CD4-positive, alpha-beta memory T cell (primary cell): Measurements from ENCODE around the gene TRIM65. TPM values are rescaled to one million over a fixed set of nuclear protein-coding genes. Genes with fewer than 3 reads are reported as not detected.

Experiments used
- CTCF ChIA-PET: fragments of 350-600 bp; sonication (Branson Sonifier 250); formaldehyde crosslinking; loops from one replicate; lab custom pipeline; 2021; ENCODE audit warnings: inconsistent platforms; ENCODE audit not compliant: partially characterized antibody; lab: Charles Lee
- POLR2A ChIA-PET: fragments of 350-600 bp; sonication (Branson Sonifier 250); formaldehyde crosslinking; loops from one replicate; lab custom pipeline; 2021; ENCODE audit not compliant: partially characterized antibody; lab: Charles Lee
- DNase-seq, 5 donors: peaks; one replicate each; pipeline versions ENCODE4 v3.0.0 to v3.0.0-alpha.2; 2020 to 2022; ENCODE audit warnings: mixed read lengths in 1 of 5
- H3K27ac ChIP-seq: one replicate; pipeline ENCODE4 v1.7.0; 2013; ENCODE audit warnings: low read depth, low read length
- H3K27me3 ChIP-seq: 2 replicates; pipeline ENCODE4 v1.7.0; 2013; ENCODE audit warnings: mild to moderate bottlenecking, low read length, moderate library complexity; ENCODE audit not compliant: insufficient read depth
- H3K36me3 ChIP-seq: 2 replicates; pipeline ENCODE4 v1.7.0; 2013; ENCODE audit warnings: mild to moderate bottlenecking, low read length, moderate library complexity; ENCODE audit not compliant: insufficient read depth
- H3K4me1 ChIP-seq: 2 replicates; pipeline ENCODE4 v1.7.0; 2013; ENCODE audit warnings: mild to moderate bottlenecking, low read length, moderate library complexity; ENCODE audit not compliant: insufficient read depth
- H3K4me3 ChIP-seq, 2 donors: one replicate each; pipeline ENCODE4 v1.7.0; 2013; ENCODE audit warnings: low read length in 2 of 2, mild to moderate bottlenecking in 1 of 2
- H3K9me3 ChIP-seq, 2 donors: one replicate each; pipeline ENCODE4 v1.7.0; 2013; ENCODE audit warnings: low read length in 2 of 2, control low read depth in 1 of 2; ENCODE audit not compliant: control insufficient read depth in 1 of 2
- H3K27ac Mint-ChIP-seq, 7 donors: one replicate each; pipeline ENCODE4 v1.8.0; 2020 to 2021; ENCODE audit warnings: mixed read lengths in 7 of 7, mild to moderate bottlenecking in 6 of 7, inconsistent platforms in 3 of 7, moderate library complexity in 3 of 7
- H3K27me3 Mint-ChIP-seq, 2 donors: one replicate each; pipeline ENCODE4 v1.8.0; 2020 to 2021; ENCODE audit warnings: mixed read lengths in 2 of 2
- H3K36me3 Mint-ChIP-seq, 2 donors: one replicate each; pipeline ENCODE4 v1.8.0; 2020 to 2021; ENCODE audit warnings: mixed read lengths in 2 of 2, inconsistent platforms in 1 of 2, mild to moderate bottlenecking in 1 of 2
- H3K4me1 Mint-ChIP-seq, 4 donors: one replicate each; pipeline ENCODE4 v1.8.0; 2020 to 2021; ENCODE audit warnings: mixed read lengths in 4 of 4, mild to moderate bottlenecking in 1 of 4
- H3K4me3 Mint-ChIP-seq, 8 donors: one replicate each; pipeline ENCODE4 v1.8.0; 2020 to 2021; ENCODE audit warnings: mixed read lengths in 8 of 8, mild to moderate bottlenecking in 7 of 8, moderate library complexity in 6 of 8, inconsistent platforms in 3 of 8
- H3K9me3 Mint-ChIP-seq, 8 donors: one replicate each; pipeline ENCODE4 v1.8.0; 2020 to 2021; ENCODE audit warnings: mixed read lengths in 8 of 8, mild to moderate bottlenecking in 5 of 8, inconsistent platforms in 3 of 8, moderate library complexity in 1 of 8
- intact Hi-C: fragments of 100-400 bp; cut with micrococcal nuclease; formaldehyde crosslinking; loops from one replicate; pipeline ENCODE4 v1.15.1; 2023
- polyA plus RNA-seq, 2 donors: library from polyadenylated mRNA; unstranded; fragments of 300-500 nt; fragmentation: Illumina TruSeq; gene quantifications; one replicate each; pipeline ENCODE4 v1.2.3, GENCODE V29; 2021
- total RNA-seq, 2 experiments: library from RNA; stranded (reverse); gene quantifications; one replicate each; pipeline ENCODE4 v1.2.3, GENCODE V29; 2021

The TRIM65 gene
- total and polyA plus RNA-seq, 4 experiments from 2014 or later, result 17.7 to 36.9 (median 32.6) TPM

DNA sequence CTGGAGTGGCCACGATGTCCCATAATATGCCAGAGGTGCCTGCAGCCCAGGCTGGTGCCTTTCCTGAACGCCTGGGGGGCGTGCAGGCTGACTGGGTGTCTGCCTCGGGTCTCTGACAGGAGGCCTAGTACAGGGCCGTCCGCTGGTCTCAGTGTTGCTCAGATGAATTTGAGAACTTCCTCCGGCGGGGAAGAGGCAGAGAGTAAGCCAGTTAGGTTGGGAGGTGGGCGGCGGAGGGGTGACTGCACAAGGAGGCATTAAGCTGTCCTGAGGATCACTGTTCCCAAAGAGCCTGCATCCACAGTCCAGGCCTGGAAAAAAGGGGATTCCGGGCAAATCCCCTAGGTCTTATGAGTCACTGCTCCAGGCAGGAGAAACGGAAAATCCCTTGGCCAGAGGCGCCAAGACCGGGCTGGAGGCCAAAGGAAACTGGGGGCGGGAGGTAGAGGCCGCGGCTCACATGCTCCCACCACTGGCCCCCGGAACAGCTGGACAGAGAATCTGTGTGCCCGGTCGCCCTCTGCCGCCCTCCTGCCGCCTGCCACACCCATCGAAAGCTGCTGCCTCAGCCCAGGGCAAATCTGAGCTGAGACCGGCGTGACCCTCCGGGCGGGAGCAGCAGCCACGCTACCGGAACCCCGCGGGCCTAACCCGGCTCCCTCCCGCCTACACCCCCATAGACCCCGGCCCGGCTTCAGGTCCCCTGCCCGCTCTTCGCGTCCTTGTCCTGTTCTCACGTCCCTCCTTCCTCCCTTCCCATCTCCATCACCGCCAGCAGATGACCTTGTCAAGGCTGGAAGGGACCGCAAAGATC lies 19.6 kb downstream of the TRIM65 start:
- H3K9me3 ChIP-seq, result no peaks in the 10 kb centered on the region
- Mint-ChIP-seq H3K36me3 (peaks cover 0 to 8% of the 10 kb centered on the region in 2 donors), H3K4me1 (peaks cover 31 to 63% (median 47%) of the 10 kb centered on the region in 4 donors), H3K27ac (peak overlapping the region; percentile 91 to 97 (median 94)), H3K27me3 (no peaks in the 10 kb centered on the region), H3K4me3 (peak overlapping the region; percentile 89 to 95 (median 91)), H3K9me3 (no peaks in the 10 kb centered on the region)
- peaks cover 64% of the 10 kb centered on the region for H3K4me1 ChIP-seq
- ChIA-PET CTCF (interaction anchor here (0.6 to 14.1 kb wide), 14 partner anchors 10 to 209 kb away, joined by 3 to 266 read pairs (median 4); partner anchors contain the start of genes GALK1, MRPL38, TRIM65 and UNK), POLR2A (interaction anchor here (0.8 to 16.3 kb wide), 9 partner anchors 9 to 681 kb away, joined by 3 to 563 read pairs (median 19); partner anchors contain the start of genes MRPL38, TRIM65, UNC13D and UNK)
- peak overlapping the region; percentile 61 to 76 for H3K4me3 ChIP-seq
- no peaks in the 10 kb centered on the region for H3K27me3 ChIP-seq
- DNase-seq, result peak in 2 of 5 donors; percentile 21 to 26
- H3K36me3 ChIP-seq, result no peaks in the 10 kb centered on the region
- intact Hi-C loops, result loop anchor here (1.0 kb wide), 4 partner anchors 19 to 34 kb away; partner anchors contain the start of genes MRPL38, TRIM65 and WBP2
- H3K27ac ChIP-seq, result peak overlapping the region; percentile 56

DNA sequence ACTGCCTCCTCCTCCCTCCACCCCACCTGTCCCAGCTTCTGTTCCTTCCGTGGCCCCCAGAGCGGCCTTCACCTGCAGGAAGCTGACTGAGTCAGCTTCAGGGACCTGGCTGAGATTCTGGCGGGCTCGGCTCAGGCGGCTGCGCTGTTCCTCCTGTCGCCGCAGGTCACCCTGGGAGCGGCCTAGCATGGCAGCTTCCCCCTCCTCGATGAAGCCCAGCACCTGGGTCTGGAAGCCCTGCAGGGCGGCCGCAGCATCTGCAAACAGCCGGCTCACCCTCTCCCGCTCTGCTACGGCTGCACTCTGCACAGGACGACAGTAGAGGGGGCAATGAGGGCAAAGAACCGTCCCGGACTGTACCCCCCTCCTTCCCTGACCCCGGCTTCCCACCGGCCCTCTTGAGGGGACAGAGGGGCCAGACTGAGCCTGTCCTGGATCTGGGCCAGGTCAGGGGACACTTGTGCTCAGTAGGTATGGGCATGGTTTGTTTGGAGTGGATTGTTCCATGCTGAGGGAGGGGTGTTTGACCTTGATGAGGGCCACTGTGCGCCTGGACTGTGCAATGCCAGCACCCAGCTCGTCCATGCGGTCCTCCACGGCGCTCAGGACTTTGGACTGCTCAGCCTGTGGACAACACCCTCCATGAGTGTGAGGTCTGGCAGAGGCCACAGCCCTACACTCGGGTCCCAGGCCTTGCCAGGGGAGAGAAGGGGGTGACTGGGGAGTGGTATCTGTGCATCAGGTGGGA lies 20.4 kb downstream of the TRIM65 start:
- Histone ChIP-seq H3K4me3 (peak overlapping the region; percentile 61 to 76), H3K27ac (peak overlapping the region; percentile 56), H3K4me1 (peaks cover 58% of the 10 kb centered on the region), H3K36me3 (no peaks in the 10 kb centered on the region), H3K27me3 (no peaks in the 10 kb centered on the region), H3K9me3 (no peaks in the 10 kb centered on the region)
- DNase-seq, result peak; percentile 75 to 91 (median 78)
- H3K27me3 Mint-ChIP-seq, result no peaks in the 10 kb centered on the region
- no peaks in the 10 kb centered on the region for H3K9me3 Mint-ChIP-seq
- POLR2A ChIA-PET, result interaction anchor here (0.8 to 16.3 kb wide), 16 partner anchors 9 to 859 kb away, joined by 3 to 563 read pairs (median 5); partner anchors contain the start of genes ACOX1, MRPL38, TEN1 and TRIM65
- peak overlapping the region; percentile 89 to 95 (median 91) for H3K4me3 Mint-ChIP-seq
- H3K4me1 Mint-ChIP-seq, result peaks cover 28 to 56% (median 40%) of the 10 kb centered on the region in 4 donors
- peak overlapping the region; percentile 87 to 97 (median 93) for H3K27ac Mint-ChIP-seq
- CTCF ChIA-PET, result interaction anchor here (0.8 to 14.1 kb wide), 16 partner anchors 9 to 208 kb away, joined by 3 to 266 read pairs (median 5); partner anchors contain the start of genes GALK1, TRIM65, UNC13D and UNK
- H3K36me3 Mint-ChIP-seq, result peaks cover 0 to 8% of the 10 kb centered on the region in 2 donors
- intact Hi-C loops, result loop anchor here (1.0 kb wide), 4 partner anchors 20 to 33 kb away; partner anchors contain the start of genes MRPL38, TRIM65 and WBP2

DNA sequence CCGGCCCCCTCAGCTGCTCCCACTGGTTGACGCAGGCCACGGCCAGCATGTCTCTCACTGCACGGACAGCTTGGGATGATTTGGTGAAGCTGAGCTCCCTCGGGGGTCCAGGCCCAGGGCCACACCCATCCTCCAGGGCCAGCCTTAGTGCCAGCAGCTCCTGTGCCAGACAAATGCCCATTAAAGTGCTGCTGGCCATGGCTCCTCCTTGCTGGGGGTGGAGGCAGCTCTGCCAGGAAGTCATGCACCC lies 20.9 kb downstream of the TRIM65 start:
- H3K4me1 Mint-ChIP-seq, result peaks cover 28 to 55% (median 40%) of the 10 kb centered on the region in 4 donors
- DNase-seq, result no peak
- Histone ChIP-seq H3K36me3 (no peaks in the 10 kb centered on the region), H3K27me3 (no peaks in the 10 kb centered on the region), H3K4me1 (peaks cover 57% of the 10 kb centered on the region), H3K9me3 (no peaks in the 10 kb centered on the region), H3K27ac (peak overlapping the region; percentile 56), H3K4me3 (peak overlapping the region in 1 of 2 donors; percentile 61)
- CTCF ChIA-PET, result interaction anchor here (0.8 to 14.1 kb wide), 11 partner anchors 9 to 112 kb away, joined by 3 to 266 read pairs (median 5); partner anchors contain the start of genes TRIM65, UNC13D, UNK and WBP2
- peak overlapping the region; percentile 87 to 97 (median 93) for H3K27ac Mint-ChIP-seq
- H3K9me3 Mint-ChIP-seq, result no peaks in the 10 kb centered on the region
- intact Hi-C loops, result loop anchor here (1.0 kb wide), 4 partner anchors 20 to 33 kb away; partner anchors contain the start of genes MRPL38, TRIM65 and WBP2
- H3K36me3 Mint-ChIP-seq, result peaks cover 0 to 8% of the 10 kb centered on the region in 2 donors
- H3K27me3 Mint-ChIP-seq, result no peaks in the 10 kb centered on the region
- POLR2A ChIA-PET, result interaction anchor here (0.8 to 16.3 kb wide), 17 partner anchors 9 to 859 kb away, joined by 3 to 563 read pairs (median 5); partner anchors contain the start of genes ACOX1, MRPL38, TEN1 and TRIM65
- H3K4me3 Mint-ChIP-seq, result peak overlapping the region; percentile 89 to 95 (median 91)

DNA sequence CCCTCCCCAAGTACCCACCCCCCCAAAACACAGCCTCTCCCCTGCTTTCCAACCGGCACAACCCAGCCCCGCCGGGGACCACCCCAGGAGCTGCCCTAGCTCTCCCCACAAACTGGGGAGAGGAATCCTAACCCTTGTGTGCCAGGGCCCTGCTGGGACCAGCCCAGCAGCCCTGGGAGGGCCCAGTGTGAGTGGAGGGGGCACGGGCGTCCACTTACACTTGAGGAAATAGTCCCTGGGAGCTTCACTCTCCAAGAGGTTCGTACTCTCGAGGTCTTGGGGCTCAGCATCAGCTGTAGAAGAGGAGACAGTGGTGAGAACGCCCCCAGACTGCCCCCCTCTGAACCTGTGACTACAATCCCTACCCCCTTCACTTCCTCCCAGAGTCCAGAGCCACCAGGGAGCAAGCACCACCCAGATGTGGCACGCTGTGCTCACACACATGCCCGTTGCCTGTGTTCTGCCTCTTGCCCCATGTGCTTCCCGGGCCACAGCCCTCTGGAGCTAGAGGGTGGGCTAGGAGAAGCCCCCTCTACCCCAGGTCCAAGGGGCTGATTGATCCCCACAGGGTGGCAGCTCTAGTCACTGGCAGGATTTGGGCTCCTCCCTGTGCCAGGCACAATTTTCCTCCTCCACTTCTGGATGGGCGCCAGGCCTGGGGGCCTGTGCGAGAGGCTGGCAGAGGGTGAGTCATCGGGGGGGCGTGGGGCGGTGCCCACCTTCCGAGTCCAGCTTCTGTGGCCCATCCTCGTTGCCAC lies 21.4 kb downstream of the TRIM65 start:
- H3K27ac ChIP-seq, result peak overlapping the region; percentile 56
- peaks cover 57% of the 10 kb centered on the region for H3K4me1 ChIP-seq
- intact Hi-C loops, result no loop called here
- ChIA-PET POLR2A (interaction anchor here (0.5 to 16.3 kb wide), 19 partner anchors 8 to 860 kb away, joined by 3 to 563 read pairs (median 4); partner anchors contain the start of genes ACOX1, MRPL38, TEN1 and TRIM65), CTCF (interaction anchor here (0.6 to 14.1 kb wide), 12 partner anchors 8 to 552 kb away, joined by 3 to 266 read pairs (median 5); partner anchors contain the start of genes TRIM65, UNC13D, UNK and WBP2)
- Mint-ChIP-seq H3K4me1 (peaks cover 30 to 59% (median 44%) of the 10 kb centered on the region in 4 donors), H3K36me3 (peaks cover 0 to 8% of the 10 kb centered on the region in 2 donors), H3K27me3 (no peaks in the 10 kb centered on the region), H3K27ac (peak overlapping the region; percentile 87 to 97 (median 93)), H3K4me3 (peak overlapping the region; percentile 89 to 95 (median 91)), H3K9me3 (no peaks in the 10 kb centered on the region)
- H3K9me3 ChIP-seq, result no peaks in the 10 kb centered on the region
- H3K36me3 ChIP-seq, result no peaks in the 10 kb centered on the region
- peak overlapping the region in 1 of 2 donors; percentile 61 for H3K4me3 ChIP-seq
- no peak for DNase-seq
- no peaks in the 10 kb centered on the region for H3K27me3 ChIP-seq

DNA sequence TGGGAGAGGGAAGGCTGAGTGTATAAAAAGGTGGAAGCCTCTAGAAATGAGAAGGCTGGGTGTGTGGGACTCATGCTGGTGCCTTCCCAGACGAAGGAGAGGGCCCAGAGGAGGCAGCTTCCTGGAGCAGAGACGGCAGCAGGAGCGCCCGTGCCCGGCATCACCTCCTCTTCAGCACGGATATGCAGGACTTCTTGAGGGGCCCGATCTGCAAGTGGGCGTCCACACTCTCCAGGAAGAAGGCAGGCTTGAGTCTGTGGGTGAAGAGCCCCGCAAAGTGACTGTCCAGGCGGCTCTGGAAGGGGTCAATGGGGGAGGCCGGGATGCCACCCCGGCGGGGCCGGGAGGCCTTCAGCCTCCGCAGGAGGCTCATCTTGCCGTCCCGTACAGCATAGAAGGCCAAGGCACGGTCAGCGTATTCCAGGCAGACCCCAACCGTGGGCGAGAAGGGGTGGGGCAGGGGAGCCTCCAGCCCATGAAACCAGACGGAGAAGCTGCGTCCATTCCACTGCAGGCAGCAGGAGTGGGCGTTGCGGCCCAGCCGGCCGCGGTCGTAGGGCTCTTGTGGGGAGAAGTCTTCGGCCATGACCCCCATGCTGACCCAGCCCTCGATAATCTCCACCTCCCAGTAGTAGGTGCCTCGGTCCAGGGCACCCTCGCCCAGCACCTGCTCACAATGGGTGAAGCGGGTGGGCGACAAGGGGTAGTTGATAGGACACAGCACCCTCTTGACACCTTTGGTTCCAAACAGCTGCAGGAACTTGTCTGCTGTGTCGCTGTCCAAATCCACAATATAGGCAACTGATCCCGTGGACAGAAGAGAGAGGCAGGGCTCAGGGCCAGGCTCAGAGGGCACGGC lies 22.2 kb downstream of the TRIM65 start:
- Histone ChIP-seq H3K4me3 (no peak overlapping the region), H3K27me3 (no peaks in the 10 kb centered on the region), H3K9me3 (no peaks in the 10 kb centered on the region), H3K36me3 (no peaks in the 10 kb centered on the region), H3K4me1 (peaks cover 57% of the 10 kb centered on the region), H3K27ac (no peak overlapping the region)
- H3K9me3 Mint-ChIP-seq, result no peaks in the 10 kb centered on the region
- H3K4me1 Mint-ChIP-seq, result peaks cover 30 to 59% (median 44%) of the 10 kb centered on the region in 4 donors
- ChIA-PET POLR2A (interaction anchor here (1.0 to 16.3 kb wide), 9 partner anchors 7 to 98 kb away, joined by 4 to 563 read pairs (median 19); partner anchors contain the start of genes MRPL38, TRIM65, UNC13D and UNK), CTCF (interaction anchor here (0.6 to 14.1 kb wide), 6 partner anchors 16 to 551 kb away, joined by 3 to 266 read pairs (median 9); partner anchors contain the start of genes TRIM65, UNK and WBP2)
- intact Hi-C loops, result no loop called here
- no peak for DNase-seq
- H3K36me3 Mint-ChIP-seq, result peaks cover 0 to 8% of the 10 kb centered on the region in 2 donors
- peak overlapping the region; percentile 35 to 95 (median 75) for H3K27ac Mint-ChIP-seq
- H3K4me3 Mint-ChIP-seq, result peak overlapping the region in 4 of 8 donors; percentile 29 to 61 (median 44)
- no peaks in the 10 kb centered on the region for H3K27me3 Mint-ChIP-seq
